Ramos (cell line): Measurements from ENCODE around the gene KIF4A.
"Not testable (repeated sequence)": the region's sequence is repeated elsewhere in the genome, so short reads cannot be mapped to it uniquely, and the experiment has no call there.

ENCODE experiments used
- in situ Hi-C: fragments of 300-500 bp; cut with MboI; formaldehyde crosslinking; loops from one replicate; pipeline ENCODE4 v1.14.3; 2022; ENCODE audit warnings: low sequenced_read_pairs; ENCODE audit not compliant: unreplicated experiment

KIF4A gene

GRCh38 chrX:70289793-70290770 is at the start of gene KIF4A, which contains the start of gene PDZD11:
KIF4A (plus strand) TSS chrX:70290104; CDS start chrX:70290459, 355 bp downstream.
PDZD11 (minus strand) TSS chrX:70289927; CDS start chrX:70289341, 586 bp downstream.
- in situ Hi-C loops, result no loop called here

- in situ Hi-C loops, result no loop called here
These were observed 49.2 kb upstream of the KIF4A start for GRCh38 chrX:70240751-70241150.

- in situ Hi-C loops, result no loop called here
These were observed 48.4 kb upstream of the KIF4A start for GRCh38 chrX:70241501-70241900.

- in situ Hi-C loops, result not testable (repeated sequence)
These were observed 46.3 kb upstream of the KIF4A start for GRCh38 chrX:70243601-70244000.

- in situ Hi-C loops, result no loop called here
These were observed 45.0 kb upstream of the KIF4A start for GRCh38 chrX:70244881-70245280.

GRCh38 chrX:70247252-70247651 is 42.7 kb upstream of the KIF4A start:
- in situ Hi-C loops, result no loop called here

- in situ Hi-C loops, result no loop called here
These were observed 37.4 kb upstream of the KIF4A start for GRCh38 chrX:70252491-70252890.

- in situ Hi-C loops, result no loop called here
These were observed 36.4 kb upstream of the KIF4A start for GRCh38 chrX:70253377-70254062.

GRCh38 chrX:70254063-70254400 is 35.9 kb upstream of the KIF4A start:
- in situ Hi-C loops, result no loop called here

- in situ Hi-C loops, result no loop called here
These were observed 35.0 kb upstream of the KIF4A start for GRCh38 chrX:70254909-70255308.

- in situ Hi-C loops, result no loop called here
These were observed 34.5 kb upstream of the KIF4A start for GRCh38 chrX:70255452-70255851.

GRCh38 chrX:70257423-70258288 is 32.2 kb upstream of the KIF4A start:
- in situ Hi-C loops, result no loop called here

GRCh38 chrX:70260104-70260503 is 29.8 kb upstream of the KIF4A start, which contains the start of gene P2RY4:
P2RY4 (minus strand) TSS chrX:70260204; CDS start chrX:70259624, 580 bp downstream.
- in situ Hi-C loops, result no loop called here

GRCh38 chrX:70262952-70263567 is 26.8 kb upstream of the KIF4A start:
- in situ Hi-C loops, result no loop called here

- in situ Hi-C loops, result no loop called here
These were observed 25.1 kb upstream of the KIF4A start for GRCh38 chrX:70264784-70265183.

GRCh38 chrX:70268034-70268433 is 21.9 kb upstream of the KIF4A start, which contains the start of gene ARR3:
ARR3 (plus strand) TSS chrX:70268334; CDS start chrX:70269386, 1,052 bp downstream.
- in situ Hi-C loops, result no loop called here

GRCh38 chrX:70274029-70274428 is 15.9 kb upstream of the KIF4A start:
- in situ Hi-C loops, result not testable (repeated sequence)

GRCh38 chrX:70279081-70279480 is 10.8 kb upstream of the KIF4A start:
- in situ Hi-C loops, result no loop called here

GRCh38 chrX:70280573-70280972 is 9.3 kb upstream of the KIF4A start:
- in situ Hi-C loops, result no loop called here

- in situ Hi-C loops, result no loop called here
These were observed 8.0 kb upstream of the KIF4A start, which contains the start of gene RAB41 for GRCh38 chrX:70281951-70282350. RAB41 (plus strand) TSS chrX:70282172; CDS start chrX:70282218, 46 bp downstream.
